HL-60 (cell line): ENCODE data around the gene FRAS1.

ENCODE experiments used
- DNase-seq, 2 experiments: peaks; one replicate each; pipeline ENCODE4 v3.0.0-alpha.2; 2010 to 2020; ENCODE audit warnings: low read depth in 1 of 2, low spot score in 1 of 2
- H3K27ac ChIP-seq: fragments of 250-450 bp; sonication (Bioruptor Pico); replicated peaks from 2 replicates; pipeline ENCODE4 v1.5.1; 2020; ENCODE audit warnings: mild to moderate bottlenecking, moderate library complexity
- H3K27me3 ChIP-seq: fragments of 250-450 bp; sonication (Bioruptor Pico); 2 replicates; pipeline ENCODE4 v1.5.1; 2021; ENCODE audit warnings: mild to moderate bottlenecking, moderate library complexity; ENCODE audit not compliant: insufficient read depth, poor library complexity, severe bottlenecking
- H3K4me3 ChIP-seq: replicated peaks from 2 replicates; pipeline ENCODE4 v1.5.1; 2011; ENCODE audit warnings: mild to moderate bottlenecking, control low read depth, low read length; ENCODE audit not compliant: insufficient read depth
- GABPA ChIP-seq: IDR thresholded peaks from 2 replicates; pipeline ENCODE4 v1.6.1; 2012; ENCODE audit warnings: low read depth
- POLR2AphosphoS5 ChIP-seq: IDR thresholded peaks from 2 replicates; pipeline ENCODE4 v1.6.1; 2012; ENCODE audit warnings: low read depth
- REST ChIP-seq: IDR thresholded peaks from 2 replicates; pipeline ENCODE4 v1.6.1; 2012; ENCODE audit warnings: low read depth; ENCODE audit not compliant: insufficient replicate concordance
- SPI1 ChIP-seq: IDR thresholded peaks from 2 replicates; pipeline ENCODE4 v1.6.1; 2012; ENCODE audit warnings: low read depth, mild to moderate bottlenecking, borderline replicate concordance
- TF ChIP-seq, protein P1 (sequence below): IDR thresholded peaks from one replicate; pipeline ENCODE4 v1.5.1; 2011; ENCODE audit warnings: low read length, control low read depth, inconsistent platforms; ENCODE audit not compliant: insufficient read depth

Gene FRAS1

DNA sequence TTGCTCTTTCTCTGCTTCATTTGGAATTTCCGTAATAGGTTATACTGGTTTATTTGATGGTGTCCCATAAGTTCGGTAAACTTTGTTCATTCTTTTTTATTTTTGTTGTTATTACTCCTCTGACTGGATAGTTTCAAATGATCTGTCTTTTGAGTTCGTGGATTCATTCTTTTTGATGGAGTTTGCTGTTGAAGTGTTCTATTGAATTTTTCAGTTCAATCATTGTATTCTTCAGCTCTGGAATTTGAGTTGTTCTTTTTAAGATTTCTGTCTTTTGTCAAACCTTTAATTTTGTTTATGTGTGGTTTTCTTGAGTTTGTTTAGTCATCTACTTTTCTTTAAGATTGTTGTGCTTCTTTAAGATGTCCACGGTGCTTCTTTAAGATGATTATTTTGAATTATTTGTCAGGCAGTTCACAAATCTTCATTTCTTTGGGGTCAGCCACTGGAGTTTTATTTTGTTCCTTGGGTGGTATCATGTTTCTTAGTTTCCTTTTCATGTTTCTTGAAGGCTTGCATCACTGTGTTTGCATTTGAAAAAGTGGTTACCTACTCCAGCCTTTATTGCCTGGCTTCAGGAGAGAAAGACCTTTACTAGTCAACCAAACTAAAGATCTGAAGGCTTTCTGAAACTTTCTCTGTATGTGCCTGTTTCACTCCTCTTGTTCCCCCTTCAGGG lies 339.6 kb downstream of the FRAS1 start:
- no peak for TF ChIP-seq GABPA
- DNase-seq: no peak
- no peak overlapping the region for H3K27ac ChIP-seq
- H3K27me3 ChIP-seq: no peaks in the 10 kb centered on the region
- no peak overlapping the region for H3K4me3 ChIP-seq

GRCh38 chr4:78397292-78397630 lies 340.1 kb downstream of the FRAS1 start:
- Histone ChIP-seq H3K4me3 (no peak overlapping the region), H3K27me3 (no peaks in the 10 kb centered on the region), H3K27ac (no peak overlapping the region)
- no peak for DNase-seq
- TF ChIP-seq SPI1: no peak
- no peak for TF ChIP-seq POLR2AphosphoS5
- no peak for TF ChIP-seq REST
- no peak for TF ChIP-seq GABPA

GRCh38 chr4:78409612-78410202 lies 352.6 kb downstream of the FRAS1 start:
- no peak for DNase-seq
- Histone ChIP-seq H3K27me3 (no peaks in the 10 kb centered on the region), H3K27ac (no peak overlapping the region), H3K4me3 (no peak overlapping the region)
- TF ChIP-seq POLR2AphosphoS5: no peak
- TF ChIP-seq REST: no peak
- no peak for TF ChIP-seq SPI1
- TF ChIP-seq, protein P1, sequence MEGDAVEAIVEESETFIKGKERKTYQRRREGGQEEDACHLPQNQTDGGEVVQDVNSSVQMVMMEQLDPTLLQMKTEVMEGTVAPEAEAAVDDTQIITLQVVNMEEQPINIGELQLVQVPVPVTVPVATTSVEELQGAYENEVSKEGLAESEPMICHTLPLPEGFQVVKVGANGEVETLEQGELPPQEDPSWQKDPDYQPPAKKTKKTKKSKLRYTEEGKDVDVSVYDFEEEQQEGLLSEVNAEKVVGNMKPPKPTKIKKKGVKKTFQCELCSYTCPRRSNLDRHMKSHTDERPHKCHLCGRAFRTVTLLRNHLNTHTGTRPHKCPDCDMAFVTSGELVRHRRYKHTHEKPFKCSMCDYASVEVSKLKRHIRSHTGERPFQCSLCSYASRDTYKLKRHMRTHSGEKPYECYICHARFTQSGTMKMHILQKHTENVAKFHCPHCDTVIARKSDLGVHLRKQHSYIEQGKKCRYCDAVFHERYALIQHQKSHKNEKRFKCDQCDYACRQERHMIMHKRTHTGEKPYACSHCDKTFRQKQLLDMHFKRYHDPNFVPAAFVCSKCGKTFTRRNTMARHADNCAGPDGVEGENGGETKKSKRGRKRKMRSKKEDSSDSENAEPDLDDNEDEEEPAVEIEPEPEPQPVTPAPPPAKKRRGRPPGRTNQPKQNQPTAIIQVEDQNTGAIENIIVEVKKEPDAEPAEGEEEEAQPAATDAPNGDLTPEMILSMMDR: no peak
- TF ChIP-seq GABPA: no peak

DNA sequence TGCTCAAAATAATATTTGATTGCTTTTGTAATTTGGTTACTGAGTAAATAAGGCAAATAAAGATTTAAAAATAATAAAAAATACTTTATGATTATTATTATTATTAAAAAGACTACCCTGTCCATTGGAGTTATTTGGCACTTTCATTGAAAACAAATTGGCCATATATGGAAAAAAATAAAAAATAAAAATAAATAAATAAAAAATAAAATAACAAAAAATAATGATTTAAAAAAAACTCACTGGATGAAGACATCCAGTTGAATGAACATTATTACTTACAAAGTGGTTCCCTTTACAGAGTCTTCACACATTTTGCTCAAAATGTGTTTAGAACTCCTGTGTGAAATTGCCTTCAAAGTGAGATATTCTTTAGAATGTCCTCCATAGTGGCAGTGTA lies 353.1 kb downstream of the FRAS1 start:
- H3K27me3 ChIP-seq: no peaks in the 10 kb centered on the region
- no peak for DNase-seq
- H3K4me3 ChIP-seq: no peak overlapping the region
- no peak overlapping the region for H3K27ac ChIP-seq
- TF ChIP-seq, protein P1: no peak
- no peak for TF ChIP-seq SPI1
- no peak for TF ChIP-seq GABPA

GRCh38 chr4:78410676-78411075 lies 353.6 kb downstream of the FRAS1 start:
- no peak overlapping the region for H3K4me3 ChIP-seq
- no peak for TF ChIP-seq POLR2AphosphoS5
- DNase-seq: no peak
- H3K27ac ChIP-seq: no peak overlapping the region
- no peaks in the 10 kb centered on the region for H3K27me3 ChIP-seq
